ENCODE data around the gene ARHGEF3.

DNA sequence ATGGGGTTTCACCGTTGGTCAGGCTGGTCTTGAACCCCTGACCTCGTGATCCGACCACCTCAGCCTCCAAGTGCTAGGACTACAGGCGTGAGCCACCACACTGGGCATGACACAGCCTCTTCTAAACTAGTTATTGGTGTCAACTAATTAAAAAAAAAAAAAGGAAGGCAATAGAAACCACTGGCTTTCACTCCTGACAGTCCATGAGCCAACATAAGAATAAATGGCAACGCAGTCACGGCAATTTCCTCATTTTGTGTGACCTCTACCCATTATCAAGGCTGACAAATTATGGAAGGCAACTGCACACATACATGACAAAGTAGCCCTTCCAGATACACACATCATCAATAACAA, 5.9 kb downstream of the ARHGEF3 start:
- TF ChIP-seq, protein P1, sequence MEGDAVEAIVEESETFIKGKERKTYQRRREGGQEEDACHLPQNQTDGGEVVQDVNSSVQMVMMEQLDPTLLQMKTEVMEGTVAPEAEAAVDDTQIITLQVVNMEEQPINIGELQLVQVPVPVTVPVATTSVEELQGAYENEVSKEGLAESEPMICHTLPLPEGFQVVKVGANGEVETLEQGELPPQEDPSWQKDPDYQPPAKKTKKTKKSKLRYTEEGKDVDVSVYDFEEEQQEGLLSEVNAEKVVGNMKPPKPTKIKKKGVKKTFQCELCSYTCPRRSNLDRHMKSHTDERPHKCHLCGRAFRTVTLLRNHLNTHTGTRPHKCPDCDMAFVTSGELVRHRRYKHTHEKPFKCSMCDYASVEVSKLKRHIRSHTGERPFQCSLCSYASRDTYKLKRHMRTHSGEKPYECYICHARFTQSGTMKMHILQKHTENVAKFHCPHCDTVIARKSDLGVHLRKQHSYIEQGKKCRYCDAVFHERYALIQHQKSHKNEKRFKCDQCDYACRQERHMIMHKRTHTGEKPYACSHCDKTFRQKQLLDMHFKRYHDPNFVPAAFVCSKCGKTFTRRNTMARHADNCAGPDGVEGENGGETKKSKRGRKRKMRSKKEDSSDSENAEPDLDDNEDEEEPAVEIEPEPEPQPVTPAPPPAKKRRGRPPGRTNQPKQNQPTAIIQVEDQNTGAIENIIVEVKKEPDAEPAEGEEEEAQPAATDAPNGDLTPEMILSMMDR (IDR thresholded peaks at IDR 0.05) = no peak
- no peak for TF ChIP-seq EZH2 (IDR thresholded peaks at IDR 0.05)

All from neural progenitor cell (in vitro differentiated cells).